Osteoblast (primary cell): Measurements from ENCODE around the gene PRMT3. TPM values are rescaled to one million over a fixed set of nuclear protein-coding genes. Genes with fewer than 3 reads are reported as not detected.
"Not testable (repeated sequence)": the region's sequence is repeated elsewhere in the genome, so short reads cannot be mapped to it uniquely, and the experiment has no call there.

ENCODE experiments used
- DNase-seq: peaks from one replicate; pipeline ENCODE4 v3.0.0; 2011; ENCODE audit warnings: low spot score, mixed read lengths; ENCODE audit not compliant: insufficient read length; ENCODE audit errors: missing footprints
- H2AFZ ChIP-seq: 2 replicates; pipeline ENCODE4 v1.6.0; 2011; ENCODE audit warnings: mild to moderate bottlenecking, low read length
- H3K27ac ChIP-seq: 2 replicates; pipeline ENCODE4 v1.5.1; 2011; ENCODE audit warnings: mild to moderate bottlenecking, low read depth, low read length, moderate library complexity
- H3K27me3 ChIP-seq: 2 replicates; pipeline ENCODE4 v1.6.0; 2012; ENCODE audit warnings: mild to moderate bottlenecking, control low read depth, inconsistent platforms, low read length, moderate library complexity; ENCODE audit not compliant: insufficient read depth
- H3K36me3 ChIP-seq: 2 replicates; pipeline ENCODE4 v1.5.1; 2011; ENCODE audit warnings: mild to moderate bottlenecking, low read length, control low read depth, moderate library complexity; ENCODE audit not compliant: insufficient read depth
- H3K4me1 ChIP-seq: 2 replicates; pipeline ENCODE4 v1.5.1; 2011; ENCODE audit warnings: mild to moderate bottlenecking, low read length, control low read depth, moderate library complexity; ENCODE audit not compliant: insufficient read depth
- H3K4me2 ChIP-seq: 2 replicates; pipeline ENCODE4 v1.6.0; 2011; ENCODE audit warnings: mild to moderate bottlenecking, low read length; ENCODE audit not compliant: insufficient read depth
- H3K4me3 ChIP-seq: fragments of 200-600 bp; sonication (generic); 3 replicates; pipeline ENCODE4 v1.5.1; 2012; ENCODE audit warnings: mild to moderate bottlenecking, low read length, inconsistent platforms; ENCODE audit not compliant: insufficient read depth
- H3K79me2 ChIP-seq: 2 replicates; pipeline ENCODE4 v1.6.0; 2012; ENCODE audit warnings: mild to moderate bottlenecking, low read length, control low read depth, inconsistent platforms; ENCODE audit not compliant: insufficient read depth
- H3K9me3 ChIP-seq: 2 replicates; pipeline ENCODE4 v1.5.1; 2011; ENCODE audit warnings: low read depth, low read length, control low read depth
- H4K20me1 ChIP-seq: 2 replicates; pipeline ENCODE4 v1.6.0; 2012; ENCODE audit warnings: mild to moderate bottlenecking, low read length, control low read depth; ENCODE audit not compliant: insufficient read depth
- total RNA-seq: library from RNA; depleted of rRNA; stranded (reverse); fragments of >200 nt; gene quantifications from 2 replicates; pipeline ENCODE4 v1.2.3, GENCODE V29; 2012
- TF ChIP-seq, protein P1 (sequence below): IDR thresholded peaks from 2 replicates; pipeline ENCODE4 v1.5.1; 2011; ENCODE audit warnings: mild to moderate bottlenecking, low read depth, low read length, moderate library complexity; ENCODE audit errors: extremely low read depth

The PRMT3 gene
- total RNA-seq, 1 donor = 20.6 TPM

- Histone ChIP-seq H3K9me3 (no peaks in the 10 kb centered on the region), H4K20me1 (no peaks in the 10 kb centered on the region), H3K36me3 (peaks cover 18% of the 10 kb centered on the region), H3K4me1 (peaks cover 10% of the 10 kb centered on the region), H3K79me2 (peaks cover 10% of the 10 kb centered on the region), H2AFZ (no peak overlapping the region), H3K4me2 (no peak overlapping the region), H3K4me3 (no peak overlapping the region), H3K27me3 (no peaks in the 10 kb centered on the region), H3K27ac (no peak overlapping the region)
- no peak for DNase-seq
- TF ChIP-seq, protein P1, sequence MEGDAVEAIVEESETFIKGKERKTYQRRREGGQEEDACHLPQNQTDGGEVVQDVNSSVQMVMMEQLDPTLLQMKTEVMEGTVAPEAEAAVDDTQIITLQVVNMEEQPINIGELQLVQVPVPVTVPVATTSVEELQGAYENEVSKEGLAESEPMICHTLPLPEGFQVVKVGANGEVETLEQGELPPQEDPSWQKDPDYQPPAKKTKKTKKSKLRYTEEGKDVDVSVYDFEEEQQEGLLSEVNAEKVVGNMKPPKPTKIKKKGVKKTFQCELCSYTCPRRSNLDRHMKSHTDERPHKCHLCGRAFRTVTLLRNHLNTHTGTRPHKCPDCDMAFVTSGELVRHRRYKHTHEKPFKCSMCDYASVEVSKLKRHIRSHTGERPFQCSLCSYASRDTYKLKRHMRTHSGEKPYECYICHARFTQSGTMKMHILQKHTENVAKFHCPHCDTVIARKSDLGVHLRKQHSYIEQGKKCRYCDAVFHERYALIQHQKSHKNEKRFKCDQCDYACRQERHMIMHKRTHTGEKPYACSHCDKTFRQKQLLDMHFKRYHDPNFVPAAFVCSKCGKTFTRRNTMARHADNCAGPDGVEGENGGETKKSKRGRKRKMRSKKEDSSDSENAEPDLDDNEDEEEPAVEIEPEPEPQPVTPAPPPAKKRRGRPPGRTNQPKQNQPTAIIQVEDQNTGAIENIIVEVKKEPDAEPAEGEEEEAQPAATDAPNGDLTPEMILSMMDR = no peak
These were observed 14.4 kb upstream of the PRMT3 start for GRCh38 chr11:20373147-20373546.

DNA sequence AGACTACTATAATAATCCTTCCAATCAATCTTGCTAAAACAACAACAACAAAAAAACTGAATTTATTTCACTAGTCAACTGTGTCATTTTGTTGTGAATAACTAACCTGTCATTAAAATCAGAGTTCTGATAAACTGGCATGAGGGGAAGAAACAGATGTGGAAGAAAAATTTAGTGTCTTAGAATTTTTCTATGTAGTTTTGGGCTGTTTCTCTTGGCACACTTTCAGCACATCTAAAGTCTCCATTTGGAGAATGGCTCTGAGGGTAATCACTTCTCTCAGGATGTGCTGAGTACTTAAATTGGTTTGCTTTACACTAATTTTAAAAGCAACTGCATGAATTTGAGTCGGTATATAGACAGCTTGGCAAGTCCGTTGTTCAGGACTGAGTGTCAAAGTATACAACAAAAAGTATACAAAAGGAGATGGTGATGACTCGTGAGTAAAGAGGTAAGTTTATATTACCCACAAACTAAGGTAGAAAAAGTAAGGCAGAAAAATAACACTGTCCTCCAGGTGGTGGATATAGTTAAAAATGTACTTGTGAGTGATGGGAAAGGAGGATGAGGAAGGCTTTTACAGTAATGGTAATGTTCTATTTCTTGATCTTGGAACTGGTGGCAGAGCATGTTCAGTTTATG is 13.8 kb upstream of the PRMT3 start:
- Histone ChIP-seq H4K20me1 (no peaks in the 10 kb centered on the region), H3K4me3 (no peak overlapping the region), H3K4me2 (no peak overlapping the region), H3K27ac (no peak overlapping the region), H2AFZ (no peak overlapping the region), H3K4me1 (peaks cover 6% of the 10 kb centered on the region), H3K27me3 (no peaks in the 10 kb centered on the region), H3K79me2 (peaks cover 10% of the 10 kb centered on the region), H3K36me3 (peaks cover 21% of the 10 kb centered on the region), H3K9me3 (no peaks in the 10 kb centered on the region)
- no peak for DNase-seq
- TF ChIP-seq, protein P1 = no peak

DNA sequence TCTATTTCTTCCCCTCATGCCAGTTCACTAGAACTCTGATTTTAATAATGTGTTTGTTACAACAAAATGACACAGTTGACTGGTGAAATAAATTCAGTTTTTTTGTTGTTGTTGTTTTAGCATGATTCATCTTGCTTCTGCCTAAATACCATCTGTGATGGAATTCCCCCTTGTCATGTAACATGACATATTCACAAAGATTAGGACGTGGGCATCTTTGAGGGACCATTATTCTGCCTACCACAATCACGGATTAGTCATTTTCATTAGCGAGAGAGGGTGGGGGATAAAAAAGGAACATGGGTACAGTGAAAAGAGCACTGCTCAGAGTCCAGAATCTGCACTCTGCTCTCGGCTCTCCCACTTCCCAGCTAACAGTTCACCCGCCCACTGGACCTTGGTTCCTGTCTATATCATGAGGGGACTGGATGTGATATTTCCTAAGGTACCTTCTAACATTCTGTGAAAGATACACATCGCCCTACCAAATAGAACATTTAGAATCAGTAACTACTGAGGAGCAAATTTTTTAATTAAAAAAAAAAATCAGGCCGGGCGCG is 12.7 kb upstream of the PRMT3 start:
- peak; percentile 72 for DNase-seq
- no peaks in the 10 kb centered on the region for H4K20me1 ChIP-seq
- H3K4me3 ChIP-seq = no peak overlapping the region
- H3K36me3 ChIP-seq = peaks cover 22% of the 10 kb centered on the region
- peaks cover 3% of the 10 kb centered on the region for H3K79me2 ChIP-seq
- H3K27ac ChIP-seq = no peak overlapping the region
- H3K9me3 ChIP-seq = no peaks in the 10 kb centered on the region
- H2AFZ ChIP-seq = no peak overlapping the region
- TF ChIP-seq, protein P1 = no peak
- H3K4me2 ChIP-seq = no peak overlapping the region
- peaks cover 6% of the 10 kb centered on the region for H3K4me1 ChIP-seq
- H3K27me3 ChIP-seq = no peaks in the 10 kb centered on the region

GRCh38 chr11:20376162-20376730 is 11.3 kb upstream of the PRMT3 start:
- Histone ChIP-seq H4K20me1 (no peaks in the 10 kb centered on the region), H3K4me1 (peaks cover 6% of the 10 kb centered on the region), H3K27ac (no peak overlapping the region), H2AFZ (no peak overlapping the region), H3K9me3 (no peaks in the 10 kb centered on the region), H3K79me2 (no peaks in the 10 kb centered on the region), H3K36me3 (peaks cover 22% of the 10 kb centered on the region), H3K27me3 (no peaks in the 10 kb centered on the region), H3K4me2 (no peak overlapping the region), H3K4me3 (no peak overlapping the region)
- DNase-seq = no peak
- TF ChIP-seq, protein P1 = no peak

GRCh38 chr11:20385996-20386395 is 1.5 kb upstream of the PRMT3 start:
- not testable (repeated sequence) for H2AFZ ChIP-seq, H3K4me3 ChIP-seq, H4K20me1 ChIP-seq, H3K27ac ChIP-seq, H3K9me3 ChIP-seq, DNase-seq, H3K27me3 ChIP-seq, H3K4me1 ChIP-seq
- Histone ChIP-seq H3K36me3 (peaks cover 16% of the 10 kb centered on the region), H3K4me2 (peak overlapping the region; percentile 99), H3K79me2 (peaks cover 12% of the 10 kb centered on the region)
